Erythroblast (primary cell): Measurements from ENCODE around the gene ARAF.

Experiments used
- GATA1 ChIP-seq: IDR thresholded peaks from 2 replicates; pipeline ENCODE4 v1.6.1; 2011; ENCODE audit warnings: low read depth, mild to moderate bottlenecking, control low read depth, low read length, moderate library complexity
- POLR2A ChIP-seq: IDR thresholded peaks from 2 replicates; pipeline ENCODE4 v1.6.1; 2011; ENCODE audit warnings: mild to moderate bottlenecking, low read length

- TF ChIP-seq POLR2A = no peak
- no peak for TF ChIP-seq GATA1
Observed at GRCh38 chrX:47577424-47577823, 16.4 kb downstream of the ARAF start.
